ENCODE data around the gene RBM15B.
A peak's percentile ranks its signal among the peaks of the same experiment; 100 is the strongest.

RBM15B gene

GRCh38 chr3:51392355-51393133, 1.5 kb downstream of the RBM15B start:
- DNase-seq (ENCODE audit: low read depth in 2 of 2), result no peak

GRCh38 chr3:51393134-51393495, 2.0 kb downstream of the RBM15B start:
- DNase-seq (ENCODE audit: low read depth in 2 of 2), result no peak

- no peak for DNase-seq (ENCODE audit: low read depth in 2 of 2)
Measured at GRCh38 chr3:51393564-51393963, 2.5 kb downstream of the RBM15B start.

GRCh38 chr3:51394541-51394940, 3.5 kb downstream of the RBM15B start:
- DNase-seq (ENCODE audit: low read depth in 2 of 2), result no peak

- no peak for DNase-seq (ENCODE audit: low read depth in 2 of 2)
Measured at GRCh38 chr3:51395493-51396213, 4.6 kb downstream of the RBM15B start.

GRCh38 chr3:51396401-51396800, 5.3 kb downstream of the RBM15B start:
- no peak for DNase-seq (ENCODE audit: low read depth in 2 of 2)

GRCh38 chr3:51397392-51397791, 6.3 kb downstream of the RBM15B start:
- DNase-seq (ENCODE audit: low read depth in 2 of 2), result no peak

GRCh38 chr3:51398595-51399310, 7.7 kb downstream of the RBM15B start:
- DNase-seq (ENCODE audit: low read depth in 2 of 2), result no peak

- DNase-seq (ENCODE audit: low read depth in 2 of 2), result no peak
Measured at GRCh38 chr3:51400166-51400565, 9.1 kb downstream of the RBM15B start.

GRCh38 chr3:51401735-51402134, 10.7 kb downstream of the RBM15B start:
- DNase-seq (ENCODE audit: low read depth in 2 of 2), result no peak

- no peak for DNase-seq (ENCODE audit: low read depth in 2 of 2)
Measured at GRCh38 chr3:51403675-51404074, 12.6 kb downstream of the RBM15B start.

- no peak for DNase-seq (ENCODE audit: low read depth in 2 of 2)
Measured at GRCh38 chr3:51408021-51408420, 16.9 kb downstream of the RBM15B start.

GRCh38 chr3:51408813-51409212, 17.7 kb downstream of the RBM15B start:
- no peak for DNase-seq (ENCODE audit: low read depth in 2 of 2)

GRCh38 chr3:51422211-51422610, 31.1 kb downstream of the RBM15B start:
- DNase-seq (ENCODE audit: low read depth in 2 of 2), result no peak

GRCh38 chr3:51426921-51427320, 35.8 kb downstream of the RBM15B start:
- no peak for DNase-seq (ENCODE audit: low read depth in 2 of 2)

GRCh38 chr3:51429138-51429537, 38.1 kb downstream of the RBM15B start:
- no peak for DNase-seq (ENCODE audit: low read depth in 2 of 2)

GRCh38 chr3:51434110-51434509, 43.0 kb downstream of the RBM15B start:
- DNase-seq (ENCODE audit: low read depth in 2 of 2), result no peak

- DNase-seq (ENCODE audit: low read depth in 2 of 2), result peak; percentile 9 to 28
Measured at GRCh38 chr3:51434746-51435327, 43.8 kb downstream of the RBM15B start.

GRCh38 chr3:51436998-51437639, 46.0 kb downstream of the RBM15B start:
- no peak for DNase-seq (ENCODE audit: low read depth in 2 of 2)

GRCh38 chr3:51441282-51442030, 50.4 kb downstream of the RBM15B start:
- no peak for DNase-seq (ENCODE audit: low read depth in 2 of 2)
